Ishikawa (cell line): ENCODE measurements around the gene SOCS1.

Source experiments
- CEBPB ChIP-seq: IDR thresholded peaks from 2 replicates; pipeline ENCODE4 v1.6.1; 2012
- CREB1 ChIP-seq: IDR thresholded peaks from 2 replicates; pipeline ENCODE4 v1.6.1; 2012; ENCODE audit warnings: low read depth
- FOXM1 ChIP-seq: IDR thresholded peaks from 2 replicates; pipeline ENCODE4 v1.6.1; 2012; ENCODE audit warnings: low read depth, borderline replicate concordance
- NFIC ChIP-seq: IDR thresholded peaks from 2 replicates; pipeline ENCODE4 v1.6.1; 2012
- RAD21 ChIP-seq: IDR thresholded peaks from 2 replicates; pipeline ENCODE4 v1.6.1; 2012; ENCODE audit warnings: low read depth
- TAF1 ChIP-seq: IDR thresholded peaks from 2 replicates; pipeline ENCODE4 v1.6.1; 2012; ENCODE audit warnings: low read depth, mild to moderate bottlenecking
- TCF12 ChIP-seq: IDR thresholded peaks from 2 replicates; pipeline ENCODE4 v1.6.1; 2012; ENCODE audit warnings: low read depth
- YY1 ChIP-seq: IDR thresholded peaks from 2 replicates; pipeline ENCODE4 v1.6.1; 2012; ENCODE audit warnings: low read depth
- ZBTB7A ChIP-seq: IDR thresholded peaks from 2 replicates; pipeline ENCODE4 v1.6.1; 2012; ENCODE audit warnings: low read depth
- TF ChIP-seq, protein P1 (sequence below): IDR thresholded peaks from 2 replicates; pipeline ENCODE4 v1.6.1; 2012; ENCODE audit warnings: low read depth, mild to moderate bottlenecking
- TF ChIP-seq, protein P2 (sequence below): IDR thresholded peaks from 2 replicates; pipeline ENCODE4 v1.6.1; 2012
- TF ChIP-seq, protein P3 (sequence below): IDR thresholded peaks from 2 replicates; pipeline ENCODE4 v1.6.1; 2012

SOCS1 gene

DNA sequence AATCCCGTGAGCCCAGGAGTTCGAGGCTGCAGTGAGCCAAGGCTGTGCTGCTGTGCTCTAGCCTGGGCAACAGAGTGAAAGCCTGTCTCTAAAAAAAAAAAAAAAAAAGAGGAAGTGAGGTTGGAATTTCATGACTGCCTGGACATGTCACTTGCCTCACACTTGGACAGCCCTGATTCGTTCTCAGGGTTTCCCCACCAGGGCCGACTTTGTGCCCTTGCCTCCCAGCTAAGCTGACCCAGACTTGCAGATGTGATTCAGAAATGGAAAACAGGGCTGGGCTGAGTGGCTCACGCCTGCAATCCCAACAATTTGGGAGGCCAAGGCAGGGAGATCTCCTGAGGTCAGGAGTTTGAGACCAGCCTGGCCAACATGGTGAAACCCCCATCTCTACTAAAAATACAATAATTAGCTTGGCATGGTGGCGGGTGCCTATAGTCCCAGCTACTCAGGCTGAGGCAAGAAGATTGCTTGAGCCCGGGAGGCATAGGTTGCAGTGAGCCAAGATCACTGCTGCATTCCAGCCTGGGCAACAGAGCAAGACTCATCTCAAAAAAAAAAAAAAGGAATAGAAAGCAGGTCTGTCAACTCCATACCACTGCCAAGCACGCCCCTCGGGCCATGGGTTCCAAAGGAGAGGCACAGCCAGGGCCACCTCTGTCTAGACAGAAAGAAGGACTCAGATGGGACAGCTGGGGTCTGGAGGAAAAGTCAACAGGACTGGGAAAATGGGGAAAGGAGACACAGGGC lies 46.9 kb downstream of the SOCS1 start:
- TF ChIP-seq YY1 (no peak), NFIC (no peak), TCF12 (no peak)
- TF ChIP-seq, protein P1, sequence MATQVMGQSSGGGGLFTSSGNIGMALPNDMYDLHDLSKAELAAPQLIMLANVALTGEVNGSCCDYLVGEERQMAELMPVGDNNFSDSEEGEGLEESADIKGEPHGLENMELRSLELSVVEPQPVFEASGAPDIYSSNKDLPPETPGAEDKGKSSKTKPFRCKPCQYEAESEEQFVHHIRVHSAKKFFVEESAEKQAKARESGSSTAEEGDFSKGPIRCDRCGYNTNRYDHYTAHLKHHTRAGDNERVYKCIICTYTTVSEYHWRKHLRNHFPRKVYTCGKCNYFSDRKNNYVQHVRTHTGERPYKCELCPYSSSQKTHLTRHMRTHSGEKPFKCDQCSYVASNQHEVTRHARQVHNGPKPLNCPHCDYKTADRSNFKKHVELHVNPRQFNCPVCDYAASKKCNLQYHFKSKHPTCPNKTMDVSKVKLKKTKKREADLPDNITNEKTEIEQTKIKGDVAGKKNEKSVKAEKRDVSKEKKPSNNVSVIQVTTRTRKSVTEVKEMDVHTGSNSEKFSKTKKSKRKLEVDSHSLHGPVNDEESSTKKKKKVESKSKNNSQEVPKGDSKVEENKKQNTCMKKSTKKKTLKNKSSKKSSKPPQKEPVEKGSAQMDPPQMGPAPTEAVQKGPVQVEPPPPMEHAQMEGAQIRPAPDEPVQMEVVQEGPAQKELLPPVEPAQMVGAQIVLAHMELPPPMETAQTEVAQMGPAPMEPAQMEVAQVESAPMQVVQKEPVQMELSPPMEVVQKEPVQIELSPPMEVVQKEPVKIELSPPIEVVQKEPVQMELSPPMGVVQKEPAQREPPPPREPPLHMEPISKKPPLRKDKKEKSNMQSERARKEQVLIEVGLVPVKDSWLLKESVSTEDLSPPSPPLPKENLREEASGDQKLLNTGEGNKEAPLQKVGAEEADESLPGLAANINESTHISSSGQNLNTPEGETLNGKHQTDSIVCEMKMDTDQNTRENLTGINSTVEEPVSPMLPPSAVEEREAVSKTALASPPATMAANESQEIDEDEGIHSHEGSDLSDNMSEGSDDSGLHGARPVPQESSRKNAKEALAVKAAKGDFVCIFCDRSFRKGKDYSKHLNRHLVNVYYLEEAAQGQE = no peak

DNA sequence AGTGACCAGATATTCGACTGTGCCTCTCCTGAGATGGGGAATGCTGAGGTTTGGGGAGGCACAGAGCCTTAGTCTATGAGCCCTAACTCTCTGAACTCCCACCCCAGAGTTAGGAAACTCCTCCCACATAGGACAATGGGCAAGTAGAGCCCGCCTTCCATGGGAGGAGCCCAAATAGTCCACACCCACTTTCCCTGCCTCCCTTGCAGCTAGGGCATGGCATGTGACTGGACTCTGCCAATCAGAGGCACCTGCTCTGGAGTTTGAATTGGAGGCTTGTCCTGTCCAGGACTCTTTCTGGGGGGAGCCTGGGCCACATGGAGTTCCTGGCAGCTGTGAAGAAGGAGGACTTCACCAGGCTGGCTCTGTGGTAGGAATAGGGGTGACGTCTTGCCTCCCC lies 48.4 kb downstream of the SOCS1 start:
- no peak for TF ChIP-seq RAD21
- TF ChIP-seq, protein P2, sequence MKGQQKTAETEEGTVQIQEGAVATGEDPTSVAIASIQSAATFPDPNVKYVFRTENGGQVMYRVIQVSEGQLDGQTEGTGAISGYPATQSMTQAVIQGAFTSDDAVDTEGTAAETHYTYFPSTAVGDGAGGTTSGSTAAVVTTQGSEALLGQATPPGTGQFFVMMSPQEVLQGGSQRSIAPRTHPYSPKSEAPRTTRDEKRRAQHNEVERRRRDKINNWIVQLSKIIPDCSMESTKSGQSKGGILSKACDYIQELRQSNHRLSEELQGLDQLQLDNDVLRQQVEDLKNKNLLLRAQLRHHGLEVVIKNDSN = peak; percentile 76
- TF ChIP-seq, protein P3, sequence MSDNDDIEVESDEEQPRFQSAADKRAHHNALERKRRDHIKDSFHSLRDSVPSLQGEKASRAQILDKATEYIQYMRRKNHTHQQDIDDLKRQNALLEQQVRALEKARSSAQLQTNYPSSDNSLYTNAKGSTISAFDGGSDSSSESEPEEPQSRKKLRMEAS = no peak

DNA sequence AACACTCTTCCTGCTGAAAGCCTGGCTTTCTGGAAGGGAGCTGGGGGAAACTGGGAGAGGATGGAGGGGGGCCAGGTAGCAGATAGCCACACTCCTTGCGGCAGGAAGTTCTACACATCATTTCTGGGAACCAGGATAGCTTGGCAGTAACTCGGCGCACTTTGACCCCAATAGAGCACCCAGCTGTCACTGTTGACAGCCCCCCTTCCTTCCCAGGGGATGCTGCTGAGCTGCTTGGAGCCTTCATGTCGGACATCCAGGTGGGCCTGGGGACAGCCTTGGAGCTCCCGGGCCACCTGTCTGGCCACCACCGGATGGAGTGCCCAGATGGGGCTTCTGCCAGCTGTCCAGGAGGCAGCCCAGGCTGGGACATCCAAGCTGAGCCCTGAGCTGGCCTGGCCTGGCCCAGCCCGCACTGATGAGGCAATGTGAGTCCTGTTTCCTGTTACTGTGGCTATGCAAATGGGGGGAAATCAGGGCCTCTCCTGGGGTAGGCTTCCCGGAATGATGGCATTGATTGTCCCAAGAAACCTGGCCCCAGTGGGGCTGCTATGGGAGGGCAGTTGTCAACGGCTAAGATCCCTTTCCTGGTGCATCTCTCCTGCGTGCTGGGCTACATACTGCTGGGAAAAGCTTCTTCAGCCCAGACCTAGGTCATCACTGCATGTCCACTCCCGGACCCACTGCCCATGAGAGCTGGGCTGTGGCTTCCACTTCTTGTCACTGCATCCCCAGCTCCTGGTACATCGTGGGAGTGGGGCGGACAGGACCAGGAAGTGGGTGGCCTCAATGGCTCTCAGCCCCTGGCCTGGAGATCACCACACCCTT lies 50.0 kb downstream of the SOCS1 start:
- TF ChIP-seq FOXM1 (no peak), ZBTB7A (no peak), CEBPB (no peak), YY1 (no peak), CREB1 (no peak)
- TF ChIP-seq, protein P3 = no peak
- TF ChIP-seq, protein P2 = no peak

DNA sequence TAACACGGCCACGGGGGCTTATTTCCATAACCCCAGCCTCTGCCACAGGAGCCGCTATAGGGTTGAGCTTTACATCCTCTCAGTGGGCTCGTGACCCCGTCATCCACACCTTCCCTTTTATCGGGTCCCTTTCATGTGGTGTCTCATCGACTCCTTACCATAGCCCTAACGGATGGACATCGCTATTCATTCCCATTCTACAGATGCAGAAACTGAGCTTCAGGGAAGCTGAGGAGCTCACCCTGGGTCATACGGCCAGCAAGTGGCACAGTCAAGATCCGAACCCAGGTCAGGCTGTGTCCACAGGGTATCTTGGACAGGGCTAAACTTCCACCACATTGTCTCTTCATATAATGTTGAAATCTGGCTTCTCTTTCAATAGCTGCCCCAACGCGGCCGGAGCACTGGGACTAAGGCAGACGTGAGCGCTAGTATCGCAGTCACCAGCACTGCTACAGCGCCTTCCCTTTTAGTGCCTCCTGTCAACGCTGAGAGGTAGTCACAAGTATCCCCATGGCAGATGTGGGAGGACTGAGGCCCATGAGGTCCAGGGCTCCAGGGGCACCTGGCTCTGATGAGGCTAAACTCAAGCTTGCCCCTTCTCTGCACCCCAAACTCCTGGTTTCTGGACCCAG lies 50.8 kb downstream of the SOCS1 start:
- no peak for TF ChIP-seq TAF1
- TF ChIP-seq RAD21 = no peak

DNA sequence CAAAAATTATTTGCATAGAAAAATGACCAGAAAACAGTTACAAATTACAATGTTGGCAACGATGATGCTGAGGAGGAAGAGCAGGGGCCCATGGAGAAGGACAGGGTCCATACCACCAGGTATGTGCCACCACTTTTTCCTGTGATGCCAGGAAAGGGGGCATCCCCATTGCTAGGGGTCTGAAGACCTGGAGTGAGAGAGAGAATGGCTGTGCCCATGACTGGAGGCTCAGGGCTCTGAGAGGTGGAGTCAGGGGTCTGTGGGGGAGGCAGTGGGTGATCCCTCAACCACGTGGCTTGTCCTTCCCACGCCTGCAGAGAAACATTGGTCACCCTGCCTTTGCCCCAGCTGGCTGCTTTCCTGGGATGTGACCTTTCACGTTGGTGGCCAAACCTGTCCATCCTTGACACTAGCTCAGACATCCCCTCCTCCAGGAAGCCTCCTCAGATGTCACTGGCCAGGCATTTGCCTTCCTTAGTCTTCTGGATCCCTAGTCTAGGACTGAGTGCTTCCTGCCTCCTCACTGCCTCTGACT lies 51.4 kb downstream of the SOCS1 start:
- no peak for TF ChIP-seq ZBTB7A
